Astrocyte of the spinal cord (primary cell): ENCODE results near the gene GTPBP6.

ENCODE experiments used
- DNase-seq: peaks from one replicate; pipeline ENCODE4 v3.0.0; 2011; ENCODE audit warnings: low read depth, low spot score
- H3K4me3 ChIP-seq: 2 replicates; pipeline ENCODE4 v1.5.1; 2011; ENCODE audit warnings: low read depth, mild to moderate bottlenecking, low read length, moderate library complexity
- CTCF ChIP-seq: IDR thresholded peaks from 2 replicates; pipeline ENCODE4 v1.5.1; 2012; ENCODE audit warnings: low read depth, mild to moderate bottlenecking, low read length, inconsistent platforms
- in situ Hi-C: cut with HindIII; loops from 2 replicates; pipeline ENCODE4 v1.10.0; 2017; ENCODE audit warnings: low sequenced_read_pairs

GTPBP6 gene

GRCh38 chrX:320126-320783 is 1.7 kb upstream of the GTPBP6 start:
- peak overlapping the region; percentile 93 for H3K4me3 ChIP-seq
- no peak for DNase-seq
- TF ChIP-seq CTCF, result no peak
- in situ Hi-C loops, result no loop called here

GRCh38 chrX:319579-320125 is 1.1 kb upstream of the GTPBP6 start:
- in situ Hi-C loops, result no loop called here
- peak overlapping the region; percentile 93 for H3K4me3 ChIP-seq
- TF ChIP-seq CTCF, result no peak
- no peak for DNase-seq

GRCh38 chrX:318068-318738 is 393 bp downstream of the GTPBP6 start:
- TF ChIP-seq CTCF, result no peak
- peak overlapping the region; percentile 67 for H3K4me3 ChIP-seq
- peak; percentile 99 for DNase-seq
- in situ Hi-C loops, result no loop called here

GRCh38 chrX:317424-318067 is 1.1 kb downstream of the GTPBP6 start:
- DNase-seq, result no peak
- in situ Hi-C loops, result no loop called here
- H3K4me3 ChIP-seq, result peak overlapping the region; percentile 67
- no peak for TF ChIP-seq CTCF

GRCh38 chrX:316351-317325 is 2.0 kb downstream of the GTPBP6 start:
- TF ChIP-seq CTCF, result no peak
- no peak for DNase-seq
- no peak overlapping the region for H3K4me3 ChIP-seq
- in situ Hi-C loops, result no loop called here
